H9 (cell line): Measurements from ENCODE around the gene FAM25G. TPM values are rescaled to one million over a fixed set of nuclear protein-coding genes. Genes with fewer than 3 reads are reported as not detected.
A peak's percentile ranks its signal among the peaks of the same experiment; 100 is the strongest.

Experiments used
- DNase-seq: peaks from one replicate; pipeline ENCODE4 v3.0.0-alpha.2; 2017
- H2AFZ ChIP-seq: one replicate; pipeline ENCODE4 v1.6.1; 2013; ENCODE audit warnings: mild to moderate bottlenecking, low read length, control low read depth, moderate library complexity
- H2AK5ac ChIP-seq: 2 replicates; pipeline ENCODE4 v1.6.1; 2013; ENCODE audit warnings: low read length, control low read depth, mixed read lengths; ENCODE audit not compliant: insufficient read length
- H2BK120ac ChIP-seq: one replicate; pipeline ENCODE4 v1.6.1; 2013; ENCODE audit warnings: low read depth, mild to moderate bottlenecking, low read length, control low read depth, inconsistent platforms; ENCODE audit not compliant: poor library complexity, severe bottlenecking
- H2BK12ac ChIP-seq: 2 replicates; pipeline ENCODE4 v1.6.1; 2013; ENCODE audit warnings: low read length, control low read depth, mixed read lengths, low read depth; ENCODE audit not compliant: insufficient read length
- H2BK15ac ChIP-seq: 2 replicates; pipeline ENCODE4 v1.6.1; 2013; ENCODE audit warnings: low read depth, low read length, control low read depth
- H2BK20ac ChIP-seq: one replicate; pipeline ENCODE4 v1.6.1; 2013; ENCODE audit warnings: low read depth, mild to moderate bottlenecking, low read length, control low read depth, inconsistent platforms; ENCODE audit not compliant: poor library complexity, severe bottlenecking
- H2BK5ac ChIP-seq: 2 replicates; pipeline ENCODE4 v1.6.1; 2013; ENCODE audit warnings: low read length, control low read depth, mixed read lengths; ENCODE audit not compliant: insufficient read length
- H3K14ac ChIP-seq: 2 replicates; pipeline ENCODE4 v1.6.1; 2013; ENCODE audit warnings: low read length, control low read depth; ENCODE audit not compliant: insufficient read depth
- H3K18ac ChIP-seq: 2 replicates; pipeline ENCODE4 v1.6.1; 2013; ENCODE audit warnings: low read depth, mild to moderate bottlenecking, mixed read lengths, low read length, control low read depth; ENCODE audit not compliant: insufficient read length
- H3K23ac ChIP-seq: 2 replicates; pipeline ENCODE4 v1.6.1; 2013; ENCODE audit warnings: low read length, control low read depth, mixed read lengths, low read depth; ENCODE audit not compliant: insufficient read length
- H3K23me2 ChIP-seq: 2 replicates; pipeline ENCODE4 v1.6.1; 2013; ENCODE audit warnings: low read depth, mild to moderate bottlenecking, mixed read lengths, low read length, control low read depth; ENCODE audit not compliant: insufficient read length, poor library complexity, severe bottlenecking
- H3K27ac ChIP-seq: 2 replicates; pipeline ENCODE4 v1.5.1; 2013; ENCODE audit warnings: low read length, control low read depth, mixed read lengths, low read depth; ENCODE audit not compliant: insufficient read length
- H3K27me3 ChIP-seq: 2 replicates; pipeline ENCODE4 v1.6.1; 2013; ENCODE audit warnings: low read length, control low read depth, inconsistent platforms; ENCODE audit not compliant: insufficient read depth
- H3K4ac ChIP-seq: 2 replicates; pipeline ENCODE4 v1.6.1; 2013; ENCODE audit warnings: low read depth, mild to moderate bottlenecking, control low read depth, inconsistent platforms, low read length, moderate library complexity
- H3K4me1 ChIP-seq: 2 replicates; pipeline ENCODE4 v1.6.1; 2013; ENCODE audit warnings: low read length, control low read depth, inconsistent platforms; ENCODE audit not compliant: insufficient read depth
- H3K4me2 ChIP-seq: 2 replicates; pipeline ENCODE4 v1.6.1; 2013; ENCODE audit warnings: low read length, control low read depth, mixed read lengths; ENCODE audit not compliant: insufficient read length, insufficient read depth
- H3K56ac ChIP-seq: 2 replicates; pipeline ENCODE4 v1.6.1; 2013; ENCODE audit warnings: low read depth, mild to moderate bottlenecking, mixed read lengths, low read length, control low read depth; ENCODE audit not compliant: insufficient read length
- H3K79me1 ChIP-seq: 2 replicates; pipeline ENCODE4 v1.6.1; 2013; ENCODE audit warnings: low read depth, mild to moderate bottlenecking, moderate library complexity, low read length, control low read depth, inconsistent platforms; ENCODE audit not compliant: insufficient read depth, poor library complexity, severe bottlenecking
- H3K79me2 ChIP-seq: 2 replicates; pipeline ENCODE4 v1.6.1; 2013; ENCODE audit warnings: low read length, control low read depth, inconsistent platforms; ENCODE audit not compliant: insufficient read depth
- H3K9ac ChIP-seq: 2 replicates; pipeline ENCODE4 v1.6.1; 2013; ENCODE audit warnings: low read length, control low read depth, mixed read lengths; ENCODE audit not compliant: insufficient read length; ENCODE audit errors: extremely low read depth
- H3K9me3 ChIP-seq: one replicate; pipeline ENCODE4 v1.6.1; 2013; ENCODE audit warnings: low read depth, low read length, inconsistent platforms; ENCODE audit not compliant: control insufficient read depth
- H3T11ph ChIP-seq: one replicate; pipeline ENCODE4 v1.6.1; 2013; ENCODE audit warnings: mild to moderate bottlenecking, low read length, control low read depth, inconsistent platforms
- H4K20me1 ChIP-seq: one replicate; pipeline ENCODE4 v1.6.1; 2013; ENCODE audit not compliant: control insufficient read depth, insufficient read length, insufficient read depth
- H4K5ac ChIP-seq: 2 replicates; pipeline ENCODE4 v1.6.1; 2013; ENCODE audit warnings: low read depth, mild to moderate bottlenecking, mixed read lengths, low read length, control low read depth; ENCODE audit not compliant: insufficient read length
- H4K8ac ChIP-seq: replicated peaks from 2 replicates; pipeline ENCODE4 v1.6.1; 2013; ENCODE audit warnings: low read length, control low read depth, mixed read lengths, low read depth; ENCODE audit not compliant: insufficient read length
- H4K91ac ChIP-seq: 2 replicates; pipeline ENCODE4 v1.6.1; 2013; ENCODE audit warnings: low read depth, mild to moderate bottlenecking, moderate library complexity, mixed read lengths, low read length, control low read depth; ENCODE audit not compliant: insufficient read length
- H3K27ac Mint-ChIP-seq, 3 experiments: 2 replicates in 2 of 3; 3 replicates in 1 of 3; pipeline ENCODE4 v1.8.0; 2020 to 2021; ENCODE audit warnings: mixed read lengths in 3 of 3, mild to moderate bottlenecking in 1 of 3, moderate library complexity in 1 of 3
- H3K27me3 Mint-ChIP-seq: 2 replicates; pipeline ENCODE4 v1.8.0; 2021; ENCODE audit warnings: low read depth, mild to moderate bottlenecking, moderate library complexity, mixed read lengths
- H3K36me3 Mint-ChIP-seq, 3 experiments: 2 replicates in 2 of 3; 3 replicates in 1 of 3; pipeline ENCODE4 v1.8.0; 2020 to 2021; ENCODE audit warnings: low read depth in 3 of 3, mixed read lengths in 3 of 3; ENCODE audit not compliant: insufficient read depth in 1 of 3
- H3K4me1 Mint-ChIP-seq, 2 experiments: 2 replicates each; pipeline ENCODE4 v1.8.0; 2020; ENCODE audit warnings: mixed read lengths in 2 of 2
- H3K4me3 Mint-ChIP-seq, 2 experiments: 2 replicates in 1 of 2; 3 replicates in 1 of 2; pipeline ENCODE4 v1.8.0; 2020 to 2021; ENCODE audit warnings: mild to moderate bottlenecking in 2 of 2, mixed read lengths in 2 of 2, moderate library complexity in 1 of 2
- H3K9me3 Mint-ChIP-seq, 2 experiments: 2 replicates in 1 of 2; 3 replicates in 1 of 2; pipeline ENCODE4 v1.8.0; 2020; ENCODE audit warnings: mild to moderate bottlenecking in 2 of 2, mixed read lengths in 2 of 2, moderate library complexity in 1 of 2
- CTCF ChIP-seq: fragments of 200-600 bp; sonication (generic); conservative IDR thresholded peaks from 3 replicates; pipeline ENCODE4 v1.8.0; 2021; ENCODE audit warnings: antibody characterized with exemption, mild to moderate bottlenecking
- WGBS: extraction: QIAGEN DNeasy Blood & Tissue Kit; methylation state at CpG from one replicate; pipeline ENCODE4 v1.1.7; 2013; ENCODE audit warnings: missing lambda C conversion rate, low lambda C conversion rate, mixed read lengths; ENCODE audit not compliant: insufficient read length; ENCODE audit errors: extremely low coverage; 5-methylcytosine and 5-hydroxymethylcytosine counted together
- total RNA-seq: library from RNA; stranded (reverse); gene quantifications from 2 replicates; pipeline ENCODE4 v1.2.1, GENCODE V29; 2021

Gene FAM25G
- total RNA-seq, 1 experiment from 2014 or later, result not detected

DNA sequence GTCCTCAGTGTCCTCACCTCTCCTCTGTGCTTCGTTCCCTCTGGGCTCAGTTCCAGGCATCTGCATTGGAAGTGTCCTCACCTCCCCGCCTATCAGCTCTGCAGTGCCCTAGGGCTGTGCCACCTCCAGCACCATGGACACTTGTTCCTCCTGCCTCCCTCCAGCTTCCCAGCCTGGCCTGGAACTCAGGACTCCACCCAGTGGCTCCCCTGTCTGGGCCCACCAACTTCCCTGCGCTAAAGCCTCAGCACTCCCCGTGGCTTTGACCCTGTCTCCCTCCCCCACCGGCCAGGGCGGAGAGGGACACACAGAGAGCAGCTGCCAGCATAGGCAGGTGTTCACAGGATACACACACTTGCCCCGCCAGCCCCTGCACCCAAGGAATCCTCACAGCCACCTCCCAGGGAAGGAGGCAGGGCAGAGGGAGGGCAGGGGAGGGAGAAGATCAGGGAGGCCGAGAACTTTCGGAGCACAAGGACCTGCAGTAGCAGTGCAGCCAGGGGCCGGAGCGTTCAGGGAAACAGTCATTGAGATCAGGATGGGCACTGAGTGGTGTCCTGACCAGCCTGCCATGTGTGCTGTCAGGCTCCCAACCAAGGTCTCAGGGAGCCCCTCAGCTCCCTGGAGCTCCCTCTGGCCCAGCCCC lies 38.9 kb downstream of the FAM25G start:
- no peak for TF ChIP-seq CTCF
- Mint-ChIP-seq H3K27ac (peak overlapping the region in 1 of 3 experiments; percentile 65; a peak in 3 of 7 replicates), H3K9me3 (peaks cover 0 to 2% of the 10 kb centered on the region in 2 experiments; a peak in 1 of 5 replicates), H3K36me3 (no peaks in the 10 kb centered on the region; a peak in 1 of 7 replicates), H3K4me3 (no peak overlapping the region), H3K4me1 (peaks cover 12 to 17% of the 10 kb centered on the region in 2 experiments), H3K27me3 (peaks cover 3% of the 10 kb centered on the region)
- Histone ChIP-seq H2BK120ac (no peak overlapping the region), H3K27ac (no peak overlapping the region), H2BK15ac (no peak overlapping the region), H4K8ac (no peak overlapping the region), H3K23ac (no peak overlapping the region), H3K23me2 (no peaks in the 10 kb centered on the region), H2BK5ac (no peak overlapping the region), H3K79me2 (no peaks in the 10 kb centered on the region), H4K91ac (no peak overlapping the region), H4K20me1 (no peaks in the 10 kb centered on the region), H3K9me3 (no peaks in the 10 kb centered on the region), H2BK20ac (no peak overlapping the region), H2AK5ac (no peak overlapping the region), H3K4ac (no peak overlapping the region), H3K27me3 (no peaks in the 10 kb centered on the region), H3K14ac (no peak overlapping the region; the same call in 1 of the 2 replicates), H3K79me1 (no peaks in the 10 kb centered on the region), H3K4me2 (no peak overlapping the region), H2BK12ac (no peak overlapping the region), H3K18ac (no peak overlapping the region), H3K56ac (no peak overlapping the region), H4K5ac (no peak overlapping the region), H3K4me1 (no peaks in the 10 kb centered on the region), H3K9ac (no peak overlapping the region), H2AFZ (no peak overlapping the region), H3T11ph (no peak overlapping the region)
- peak; percentile 37 for DNase-seq
- no CpG with 5 or more reads among the region's 11 CpGs for WGBS
